Measurements from ENCODE around the gene PSAPL1.

PSAPL1 gene, protein sequence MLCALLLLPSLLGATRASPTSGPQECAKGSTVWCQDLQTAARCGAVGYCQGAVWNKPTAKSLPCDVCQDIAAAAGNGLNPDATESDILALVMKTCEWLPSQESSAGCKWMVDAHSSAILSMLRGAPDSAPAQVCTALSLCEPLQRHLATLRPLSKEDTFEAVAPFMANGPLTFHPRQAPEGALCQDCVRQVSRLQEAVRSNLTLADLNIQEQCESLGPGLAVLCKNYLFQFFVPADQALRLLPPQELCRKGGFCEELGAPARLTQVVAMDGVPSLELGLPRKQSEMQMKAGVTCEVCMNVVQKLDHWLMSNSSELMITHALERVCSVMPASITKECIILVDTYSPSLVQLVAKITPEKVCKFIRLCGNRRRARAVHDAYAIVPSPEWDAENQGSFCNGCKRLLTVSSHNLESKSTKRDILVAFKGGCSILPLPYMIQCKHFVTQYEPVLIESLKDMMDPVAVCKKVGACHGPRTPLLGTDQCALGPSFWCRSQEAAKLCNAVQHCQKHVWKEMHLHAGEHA

DNA sequence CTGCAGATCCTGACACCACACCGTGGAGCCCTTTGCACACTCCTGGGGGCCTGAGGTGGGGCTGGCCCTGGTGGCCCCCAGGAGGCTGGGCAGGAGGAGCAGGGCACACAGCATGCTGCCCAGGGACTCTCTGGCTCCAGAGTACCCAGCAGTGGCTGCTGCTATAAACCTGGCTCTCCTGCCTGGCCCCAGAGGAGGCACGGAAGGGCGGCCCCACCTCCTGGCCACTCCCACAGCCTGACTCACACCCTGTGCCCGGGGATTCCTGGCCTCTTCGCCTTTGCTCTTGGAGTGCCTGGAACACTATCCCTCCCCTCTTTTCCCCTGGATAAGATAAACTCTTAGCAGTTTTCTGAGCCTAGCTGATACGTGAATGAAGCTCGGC is at the start of gene PSAPL1:
Gene PSAPL1, minus strand, starts transcription at position 165 of the 385 bp plus-strand sequence. Its CDS starts 51 bp downstream, at position 114.
- no peak for DNase-seq

DNA sequence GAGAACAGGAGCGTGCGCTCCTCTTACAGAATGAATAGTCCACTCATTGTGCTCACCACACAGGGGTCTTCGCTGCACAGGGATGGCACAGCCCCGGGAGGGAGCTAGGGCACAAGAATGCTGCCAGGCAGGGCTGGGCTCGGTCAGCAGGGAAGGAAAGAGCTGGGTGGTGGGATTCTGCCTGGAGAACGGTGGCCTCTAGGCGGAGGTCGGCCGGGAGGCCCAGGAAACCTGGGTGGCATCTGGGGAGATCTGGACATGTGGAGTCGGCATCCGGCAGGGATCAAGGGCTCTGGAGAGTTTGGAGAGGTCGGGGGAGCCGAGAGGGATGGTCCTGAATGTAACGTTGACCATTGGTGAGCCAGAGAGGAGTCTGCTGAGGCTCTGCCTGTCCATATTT is 46.5 kb upstream of the PSAPL1 start:
- no peak for DNase-seq

DNA sequence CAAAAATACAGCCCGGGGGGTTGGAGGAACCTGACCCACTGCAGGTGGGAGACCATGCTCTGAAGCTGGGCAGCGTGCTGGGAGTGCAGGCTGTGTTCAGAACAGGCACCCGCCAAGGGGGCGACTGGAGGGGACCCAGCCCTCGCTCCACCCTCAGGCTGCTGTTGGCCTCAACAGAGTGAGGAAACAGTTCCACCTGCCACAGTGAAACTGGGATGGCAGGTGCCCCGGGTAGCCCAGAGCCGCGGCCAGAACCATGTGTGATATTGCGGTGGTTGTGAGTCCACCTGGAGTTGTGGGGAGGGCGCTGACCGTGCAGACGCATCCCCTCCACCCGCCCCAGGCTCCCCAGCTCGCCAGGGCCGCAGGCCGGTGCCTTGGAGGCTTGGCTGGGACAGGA is 45.7 kb upstream of the PSAPL1 start:
- DNase-seq: no peak

DNA sequence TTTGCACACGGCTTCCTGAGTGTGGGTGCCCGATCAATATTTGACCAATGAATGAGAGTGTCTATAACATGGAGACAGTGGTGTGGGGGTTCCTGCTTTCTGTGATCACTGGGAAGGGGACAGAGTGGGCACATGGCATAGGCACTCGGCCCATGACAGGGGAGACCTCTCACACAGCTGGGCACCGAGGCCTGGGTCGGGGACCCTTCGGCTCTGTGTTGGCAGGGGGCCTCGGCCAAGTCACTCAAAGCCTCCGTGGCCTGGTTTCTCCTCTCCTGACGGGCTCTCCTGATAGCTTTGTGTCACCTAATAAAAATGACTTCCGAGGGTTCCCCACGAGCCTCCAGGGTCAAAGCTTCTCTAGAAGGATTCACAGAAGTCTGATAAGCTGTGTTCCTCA is 43.9 kb upstream of the PSAPL1 start:
- DNase-seq: no peak

DNA sequence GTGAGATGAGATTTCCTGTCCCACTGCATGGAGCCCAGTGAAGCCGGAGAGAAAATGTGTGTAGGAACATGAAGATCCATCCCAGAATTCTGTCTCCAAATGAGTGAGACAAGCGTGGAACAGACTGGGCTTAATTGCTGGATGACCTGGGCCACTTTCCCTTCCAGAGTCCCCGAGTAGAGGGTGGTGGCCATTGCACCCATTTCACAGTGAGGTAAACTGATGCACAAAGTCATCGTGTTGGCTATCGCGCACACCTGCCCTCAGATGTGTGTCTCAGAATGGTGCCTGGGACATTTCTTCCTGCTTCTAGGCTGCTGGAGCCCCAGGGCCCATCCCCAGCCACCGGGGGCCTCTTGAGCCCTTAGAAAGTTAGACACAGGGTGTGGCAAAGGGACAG is 43.0 kb upstream of the PSAPL1 start:
- DNase-seq: no peak

DNA sequence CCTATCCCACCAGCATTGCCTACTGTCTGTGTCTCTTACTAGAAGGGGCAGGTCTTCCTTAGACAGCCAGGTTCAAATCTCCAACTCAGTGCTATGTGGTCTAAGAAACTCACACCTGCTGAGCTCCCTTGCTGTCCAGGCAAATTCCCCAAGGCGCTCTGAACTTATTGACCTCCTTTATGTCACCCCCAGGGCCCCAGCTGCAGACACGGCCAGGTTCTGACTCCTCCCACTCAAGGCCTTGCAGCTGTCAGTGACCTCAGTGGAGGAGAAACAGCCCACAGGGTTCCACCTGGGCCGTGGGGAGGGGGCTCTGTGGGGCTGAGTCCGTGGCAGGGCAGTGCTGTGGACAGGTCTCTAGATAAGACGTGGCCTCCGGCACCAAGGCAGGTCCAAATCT is 42.1 kb upstream of the PSAPL1 start:
- DNase-seq: no peak

DNA sequence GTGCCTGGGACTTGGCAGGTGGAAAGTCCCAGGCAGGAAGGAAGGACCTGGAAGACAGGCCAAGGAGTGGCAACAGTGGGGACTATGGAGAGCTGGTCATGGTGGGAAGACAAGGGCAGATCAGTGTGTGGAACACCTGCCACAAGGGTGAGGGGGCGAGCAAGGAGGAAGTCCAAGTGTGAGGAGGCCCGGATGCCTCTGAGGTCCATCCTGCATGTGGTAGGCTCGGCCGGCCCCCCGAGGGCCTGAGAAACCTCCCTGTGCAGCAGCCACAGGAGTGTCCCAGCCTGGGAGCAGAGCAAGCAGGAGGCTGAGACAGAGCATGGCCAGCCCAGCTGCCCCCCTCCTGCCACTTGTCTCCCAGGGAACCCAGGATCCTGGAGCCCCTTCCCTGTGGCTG is 40.5 kb upstream of the PSAPL1 start:
- DNase-seq: no peak

DNA sequence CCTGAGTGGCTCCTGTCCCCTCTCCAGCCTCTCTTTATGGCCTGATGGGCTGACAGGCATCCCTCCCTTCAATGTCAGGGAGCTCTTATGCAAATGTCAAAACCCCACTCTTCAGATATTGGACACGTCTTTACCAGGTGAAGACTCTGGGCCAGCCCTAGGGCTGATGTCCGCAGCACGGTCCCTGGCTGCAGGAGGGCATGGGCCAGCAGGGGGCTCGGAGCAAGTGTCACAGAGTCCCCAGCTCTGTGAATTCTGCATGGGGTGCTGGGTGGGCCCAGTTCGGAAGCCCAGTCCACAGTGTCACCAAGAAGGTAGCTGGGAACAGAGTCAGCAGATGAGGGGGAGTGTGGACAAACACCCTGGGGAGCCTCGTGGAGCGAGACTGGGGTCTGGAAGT is 39.6 kb upstream of the PSAPL1 start:
- no peak for DNase-seq

DNA sequence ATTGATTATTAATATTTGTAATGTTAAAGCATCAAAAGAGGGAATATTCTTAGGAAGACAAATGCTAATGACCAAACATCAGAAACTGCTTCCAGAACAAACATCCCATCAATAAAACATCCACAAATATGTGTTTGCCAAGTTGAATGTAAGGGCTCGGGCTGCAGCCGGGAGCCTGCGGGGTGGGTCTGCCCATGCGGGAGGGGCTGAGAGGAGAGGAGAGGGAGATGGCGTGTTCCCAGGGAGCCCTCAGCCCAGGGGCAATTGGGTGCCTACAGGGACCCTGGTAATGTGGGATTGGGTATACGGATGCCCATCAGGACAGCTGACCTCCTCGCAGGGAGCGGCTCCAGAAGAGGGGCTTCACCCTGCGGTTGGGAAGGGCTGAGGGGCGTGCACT is 38.4 kb upstream of the PSAPL1 start:
- no peak for DNase-seq

DNA sequence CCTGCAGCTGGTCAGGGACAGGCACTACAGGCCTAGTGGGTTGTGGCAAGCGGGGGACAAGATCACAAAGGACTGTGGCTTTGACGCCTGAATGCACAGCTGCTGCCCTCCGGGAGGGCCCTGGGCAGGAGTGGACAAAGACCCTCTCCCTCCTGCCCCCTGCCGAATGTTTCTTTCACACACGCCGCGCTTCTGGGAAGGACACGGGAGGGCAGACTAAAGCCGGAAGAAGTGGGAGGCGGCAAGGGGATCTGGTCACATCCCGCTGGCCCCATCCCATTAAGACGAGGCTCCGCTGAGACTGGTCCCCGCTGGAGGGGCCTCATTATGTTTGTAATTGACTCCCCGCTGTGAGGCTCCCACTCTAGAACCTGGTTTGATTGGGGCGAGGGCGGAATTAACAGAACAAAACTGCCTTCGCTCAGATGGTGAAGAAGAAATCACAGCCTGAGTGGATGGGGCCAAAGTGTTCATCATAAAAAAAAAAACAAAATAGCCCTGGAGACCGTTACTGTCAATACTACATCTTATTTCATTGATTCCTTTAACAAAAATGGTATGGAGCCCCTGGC is 37.8 kb upstream of the PSAPL1 start:
- no peak for DNase-seq

DNA sequence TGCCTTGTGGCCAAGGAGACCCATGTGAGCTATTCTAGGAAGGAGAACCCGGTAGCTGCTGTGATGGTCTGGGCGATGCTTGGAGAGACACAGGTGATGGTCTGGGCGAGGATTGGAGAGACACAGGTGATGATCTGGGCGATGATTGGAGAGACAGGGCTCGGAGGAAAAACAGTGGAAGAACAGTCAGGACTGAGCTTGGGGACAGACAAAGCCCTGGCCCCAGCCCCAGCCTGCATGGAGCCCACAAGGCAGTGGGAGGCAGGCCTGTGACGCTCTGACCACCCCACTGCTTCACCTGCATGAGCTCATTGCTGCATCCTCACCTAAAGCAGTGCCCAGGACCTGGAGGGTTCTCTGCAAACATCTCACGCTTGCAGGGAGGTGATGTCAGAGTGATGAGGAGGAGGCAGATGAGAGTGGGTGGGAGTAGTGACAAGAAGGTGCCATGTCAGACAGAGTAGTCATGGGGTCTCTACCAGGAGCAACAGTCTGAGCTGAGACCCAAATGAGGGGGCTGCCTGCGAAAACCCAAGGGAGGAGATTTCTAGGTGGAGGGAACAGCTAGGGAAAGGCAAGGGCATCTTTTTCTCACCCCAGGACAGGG is 35.9 kb upstream of the PSAPL1 start:
- no peak for DNase-seq

DNA sequence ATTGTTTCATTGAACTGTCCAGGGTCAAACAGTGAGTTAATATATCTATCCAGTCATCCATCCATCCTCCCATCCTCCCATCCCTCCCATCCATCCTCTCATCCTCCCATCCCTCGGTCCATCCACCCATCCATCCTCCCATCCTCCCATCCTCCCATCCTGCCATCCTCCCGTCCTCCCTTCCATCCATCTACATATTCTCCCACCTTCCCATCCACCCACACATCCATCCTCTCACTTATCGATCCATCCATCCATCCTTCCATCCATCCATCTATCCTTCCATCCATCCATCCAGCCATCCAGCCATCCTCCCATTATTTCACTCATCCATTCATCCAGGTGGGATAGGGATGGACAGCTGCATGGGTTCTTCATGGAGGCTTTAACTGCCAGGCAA is 35.4 kb upstream of the PSAPL1 start:
- DNase-seq: no peak

DNA sequence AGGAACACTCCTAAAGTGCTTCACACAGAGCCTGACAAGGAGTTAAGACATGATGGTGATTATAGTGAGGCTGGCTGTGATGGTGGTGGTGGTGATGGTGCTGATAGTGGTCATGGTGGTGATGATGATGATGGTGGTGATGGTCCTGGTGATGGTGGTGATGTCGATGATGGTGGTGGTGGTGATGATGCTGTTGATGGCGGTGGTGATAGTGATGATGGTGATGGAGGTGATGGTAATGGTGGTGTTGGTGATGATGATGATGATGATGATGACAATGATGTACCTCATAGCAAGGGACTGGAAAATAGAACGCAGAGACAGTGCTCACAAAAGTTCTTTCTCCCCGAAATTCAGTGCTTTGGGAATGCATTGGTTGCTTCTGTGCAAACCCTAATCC is 34.3 kb upstream of the PSAPL1 start:
- DNase-seq: no peak

DNA sequence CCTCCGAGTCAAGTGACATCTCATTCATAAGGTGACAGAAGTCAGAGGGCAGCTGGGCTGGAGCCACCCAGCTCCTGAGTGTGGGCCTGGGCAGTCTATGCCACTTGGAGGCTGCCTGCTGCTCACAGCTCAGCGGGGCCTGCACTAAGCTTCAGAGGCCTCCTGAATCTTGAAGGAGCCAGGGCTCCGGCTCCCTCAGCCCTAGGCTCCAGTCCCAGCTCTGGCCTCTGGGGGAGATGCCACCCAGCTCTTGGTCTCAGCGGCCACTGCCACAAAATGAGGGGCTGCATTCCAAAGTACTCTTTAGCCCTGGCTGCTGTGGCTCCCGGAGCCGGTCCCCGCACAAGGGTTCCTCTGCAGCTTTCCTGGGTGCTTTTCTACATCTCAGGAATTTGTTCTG is 32.7 kb upstream of the PSAPL1 start:
- DNase-seq: no peak

DNA sequence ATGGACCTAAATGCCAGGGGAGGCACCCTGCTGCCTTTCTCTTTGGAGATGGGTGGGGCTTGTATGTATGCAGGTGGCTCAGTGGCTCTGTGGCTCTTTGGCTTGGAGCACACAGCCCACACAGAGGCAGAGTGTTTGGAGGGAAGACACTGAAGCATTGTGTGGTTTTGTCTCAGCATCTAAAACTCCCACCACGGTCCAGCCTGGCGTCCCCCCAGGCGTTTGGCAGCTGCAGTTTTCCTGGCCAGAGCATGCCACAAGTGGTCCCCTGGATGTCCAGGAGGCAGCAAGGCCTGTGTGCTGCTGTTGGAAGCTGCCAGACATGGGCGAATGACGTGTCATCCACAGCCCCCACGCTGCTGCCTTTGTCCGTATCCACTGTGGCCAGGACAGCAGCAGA is 32.2 kb upstream of the PSAPL1 start:
- DNase-seq: no peak

DNA sequence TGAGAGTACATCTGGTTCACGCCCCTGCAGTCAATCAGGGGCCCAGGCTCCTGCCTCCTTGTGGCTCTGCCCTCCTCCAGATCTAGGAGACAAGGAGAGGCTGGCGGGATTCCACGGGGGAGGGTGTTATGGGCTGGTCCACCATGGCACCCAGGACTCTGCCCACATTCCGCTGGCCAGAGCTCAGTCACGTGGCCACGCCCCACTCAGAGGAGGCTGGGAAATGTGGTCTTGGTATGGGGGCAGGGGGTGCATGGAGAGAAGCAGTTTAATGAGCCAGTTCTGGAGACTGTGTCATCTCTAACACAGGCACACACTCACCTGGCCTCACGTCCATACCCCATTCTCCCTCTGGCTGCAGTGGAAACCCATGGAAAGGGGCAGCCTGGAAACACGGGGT is 31.5 kb upstream of the PSAPL1 start:
- no peak for DNase-seq

DNA sequence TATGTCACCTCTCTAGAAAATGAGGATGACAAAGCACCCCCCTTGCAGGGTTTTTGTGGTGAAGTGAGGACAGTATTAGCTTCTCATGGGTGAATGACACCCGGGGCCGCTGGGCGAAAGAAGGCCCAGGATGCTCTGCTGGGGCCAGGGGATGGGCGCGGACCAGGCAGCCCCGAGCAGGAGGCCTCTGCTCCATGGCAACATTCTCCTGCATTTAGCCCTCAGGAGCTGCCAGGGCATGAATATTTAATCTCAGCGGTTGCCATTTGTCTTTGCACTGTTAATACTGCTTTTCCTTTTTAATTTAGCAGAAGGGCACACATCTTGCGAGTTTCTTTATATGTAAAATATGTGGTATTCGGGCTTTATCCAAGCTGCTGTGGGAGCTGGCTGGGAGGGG is 30.3 kb upstream of the PSAPL1 start:
- DNase-seq: no peak

DNA sequence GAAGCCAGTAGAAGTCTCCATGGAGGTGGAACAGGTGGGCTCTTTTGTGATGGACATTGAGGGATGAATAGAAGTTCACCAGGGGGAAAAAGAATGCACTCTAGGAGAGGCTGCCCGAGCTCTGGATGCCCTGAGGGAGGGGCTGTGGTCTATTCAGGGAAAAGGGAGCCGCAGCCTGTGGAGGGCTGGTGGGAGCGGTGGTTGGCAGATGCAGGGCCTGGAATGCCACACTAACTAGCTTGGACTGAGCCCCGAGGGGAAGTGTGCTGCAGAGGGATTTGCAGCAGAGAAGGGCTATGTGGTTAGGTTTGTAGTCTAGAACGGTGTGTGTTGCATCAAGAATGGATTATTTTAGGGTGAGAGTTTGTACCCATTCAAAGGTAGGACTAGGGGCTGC is 29.5 kb upstream of the PSAPL1 start:
- no peak for DNase-seq

DNA sequence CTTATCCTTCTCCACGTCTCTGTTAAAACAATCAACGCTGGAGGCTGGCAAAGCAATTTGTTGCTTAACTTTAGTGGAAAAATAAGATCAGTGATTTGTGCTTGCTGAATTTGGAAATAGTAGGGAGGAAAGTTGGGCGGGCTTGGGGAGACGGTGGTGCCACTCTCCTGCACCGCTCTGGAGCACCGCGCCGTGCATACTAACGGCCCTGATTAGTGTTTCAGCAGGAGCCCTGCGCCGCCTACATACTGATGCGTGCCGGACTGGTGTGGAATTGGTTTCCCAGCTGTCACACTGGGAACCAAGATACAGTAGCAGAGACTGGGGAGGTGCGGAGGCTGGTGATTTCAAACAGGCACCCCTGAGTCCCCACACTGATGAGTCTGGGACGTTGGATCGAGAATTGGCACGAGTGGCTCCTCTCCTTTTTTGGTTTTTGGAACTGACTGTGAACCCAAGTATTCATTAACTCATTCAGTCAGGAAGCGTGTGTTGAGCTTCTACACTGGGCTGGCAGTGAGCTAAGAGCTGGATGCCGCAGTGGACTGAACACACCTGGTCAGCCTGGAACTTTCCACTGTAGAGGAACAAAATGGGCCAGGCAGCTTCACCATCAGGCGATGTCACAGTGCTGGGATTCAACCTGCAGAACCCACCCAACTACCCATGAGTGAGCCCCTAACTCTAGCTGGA is 29.0 kb upstream of the PSAPL1 start:
- no peak for DNase-seq

DNA sequence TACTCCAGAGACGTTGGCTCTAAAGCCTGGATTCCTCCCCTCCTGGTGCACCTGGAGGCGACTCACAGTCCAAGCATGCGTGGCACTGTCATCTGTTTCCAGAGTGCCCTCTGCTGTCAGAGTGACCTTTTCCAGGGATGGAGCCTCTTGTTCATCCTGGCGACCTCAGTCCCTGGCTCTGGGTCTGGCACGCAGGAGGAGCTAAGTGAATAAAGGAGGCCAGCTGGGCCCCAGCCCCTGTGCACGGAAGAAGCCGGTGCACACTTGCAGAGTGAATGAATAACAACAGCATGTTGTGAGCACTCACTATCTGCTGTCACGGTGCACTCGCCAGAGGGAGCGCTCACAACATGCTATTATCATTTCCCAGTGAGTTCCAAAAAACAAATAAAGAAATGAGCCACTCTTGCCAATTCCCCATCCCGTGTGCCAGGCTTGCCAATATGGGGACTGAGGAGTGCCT is 27.8 kb upstream of the PSAPL1 start:
- no peak for DNase-seq

DNA sequence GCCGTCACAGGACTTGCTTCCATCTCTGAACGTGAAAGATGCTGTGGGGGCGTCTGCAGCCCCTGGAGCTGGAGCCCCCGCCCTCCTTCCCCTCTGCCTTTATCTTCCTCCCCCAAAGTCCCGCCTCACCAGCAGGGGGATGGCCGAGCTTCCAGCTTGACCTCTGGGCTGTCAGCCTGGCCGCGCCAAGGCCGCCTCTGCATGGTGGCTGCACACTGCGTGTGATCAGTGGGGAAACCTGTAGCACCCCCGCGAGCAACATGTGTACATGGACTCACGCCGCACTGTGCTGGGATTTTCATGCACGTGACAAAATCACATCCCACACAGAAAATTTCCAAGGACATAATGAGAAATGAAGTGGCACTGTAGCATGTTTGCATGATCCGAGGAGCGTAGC is 26.5 kb upstream of the PSAPL1 start:
- no peak for DNase-seq

DNA sequence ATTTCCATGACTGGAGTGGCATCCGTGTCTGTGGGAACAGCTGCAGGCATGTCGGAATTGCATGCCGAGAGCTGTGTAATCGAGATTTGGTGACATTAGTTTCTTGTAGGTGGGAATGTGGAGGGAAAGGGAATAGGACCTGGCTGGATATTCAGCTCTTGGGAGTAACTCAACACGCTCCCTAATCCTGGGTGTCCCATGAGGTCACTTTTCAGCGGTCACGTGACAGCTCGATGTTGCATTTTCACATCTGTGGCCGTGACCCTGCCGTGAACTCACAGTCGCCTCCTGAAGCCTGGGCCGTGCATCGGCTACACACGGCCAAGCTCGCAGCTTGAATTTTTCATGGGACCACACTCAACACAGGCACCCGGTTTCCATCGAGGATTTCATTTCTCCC is 25.8 kb upstream of the PSAPL1 start:
- no peak for DNase-seq

DNA sequence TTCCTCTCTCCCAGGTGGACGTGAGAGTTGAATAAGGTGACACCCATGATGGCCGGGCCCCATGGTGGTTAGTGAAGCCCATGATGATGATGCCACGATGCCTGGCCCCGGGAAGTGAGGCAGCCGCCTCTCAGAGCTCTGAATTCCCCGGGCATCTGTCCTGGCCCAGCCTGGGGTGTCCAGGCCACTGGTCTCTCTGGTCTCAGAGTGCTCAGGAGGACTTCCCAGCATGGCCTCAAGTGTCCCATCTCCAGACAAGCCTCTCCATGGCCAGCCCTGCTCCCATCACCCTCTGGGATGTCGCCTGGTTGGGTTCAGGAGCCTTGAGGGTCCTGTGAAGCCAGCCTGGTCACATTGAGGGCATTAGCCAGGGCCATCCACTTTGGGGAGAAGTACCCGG is 24.7 kb upstream of the PSAPL1 start:
- no peak for DNase-seq

DNA sequence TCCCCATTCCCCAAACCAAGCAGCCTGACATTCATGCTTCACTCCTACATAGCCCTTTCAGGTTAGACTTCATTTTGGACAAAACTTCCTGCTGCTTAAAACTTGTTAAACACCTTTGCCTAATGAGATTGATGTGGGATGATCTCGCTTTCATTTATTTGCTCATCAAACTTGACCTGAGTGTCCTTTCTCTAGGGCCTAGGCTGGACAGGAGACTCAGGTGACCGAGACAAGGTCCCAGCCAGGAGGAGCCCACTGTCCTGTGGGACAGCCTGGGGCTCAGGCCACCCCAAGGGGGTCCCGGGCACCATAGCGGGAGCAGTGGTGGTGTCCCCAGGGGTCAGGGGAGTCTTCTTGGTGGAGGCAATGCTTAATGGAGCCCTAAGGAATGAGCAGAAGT is 23.7 kb upstream of the PSAPL1 start:
- DNase-seq: no peak
